Cerebellar nuclear complex (tissue), 1 donor: Measurements from ENCODE around the gene DYNC1LI2.
"Not testable (repeated sequence)": the region's sequence is repeated elsewhere in the genome, so short reads cannot be mapped to it uniquely, and the experiment has no call there.

Experiments
- DNase-seq, 2 experiments: peaks; one replicate each; lab custom pipeline; 2025; lab: John Stamatoyannopoulos, UW

DYNC1LI2 gene

GRCh38 chr16:66696669-66697630, 54.5 kb downstream of the DYNC1LI2 start, which contains the start of gene CMTM4:
Gene CMTM4, minus strand, starts transcription at chr16:66696743. Its CDS starts 218 bp downstream, at chr16:66696525.
- DNase-seq = peak in 1 of 2 experiments; percentile 50

DNA sequence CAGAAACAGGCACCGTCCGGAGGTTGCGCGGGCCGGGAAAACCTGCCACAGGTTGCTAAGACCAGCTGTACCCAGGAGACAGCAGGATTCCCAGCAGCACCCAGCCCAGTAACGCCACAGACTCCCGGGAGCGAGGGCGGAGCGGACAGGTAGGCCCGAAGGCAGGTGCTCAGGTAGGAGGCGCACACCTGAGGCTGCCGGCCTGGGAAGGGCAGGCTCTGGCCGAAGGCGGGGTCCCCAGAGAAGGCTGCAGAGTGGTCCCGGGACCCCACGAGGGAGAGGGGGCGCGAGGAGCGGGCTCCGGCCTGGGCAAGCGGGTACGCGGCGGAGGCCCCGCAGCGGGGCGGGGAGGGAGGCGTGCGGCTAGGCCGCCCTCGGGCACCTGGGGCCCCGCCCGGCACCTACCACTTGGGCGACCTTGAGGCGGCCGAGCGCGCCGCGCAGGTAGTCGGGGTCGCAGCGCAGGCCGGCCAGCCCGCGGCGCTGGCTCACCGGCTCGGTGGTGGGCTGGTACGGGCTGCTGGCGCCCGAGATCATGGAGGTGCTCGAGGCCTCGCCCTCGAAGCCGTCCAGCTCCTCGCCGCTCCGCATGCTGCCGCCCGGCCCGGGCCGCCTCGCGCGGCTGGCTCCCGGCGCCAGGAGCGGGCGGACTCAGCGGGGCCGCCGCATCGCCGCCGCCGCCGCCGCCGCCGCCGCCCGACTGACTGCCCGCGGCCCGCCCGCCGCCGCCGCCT, 55.3 kb downstream of the DYNC1LI2 start:
- DNase-seq = no peak

- DNase-seq = no peak
Measured at GRCh38 chr16:66695471-66695934, 55.9 kb downstream of the DYNC1LI2 start.

- no peak for DNase-seq
Measured at GRCh38 chr16:66693149-66693548, 58.3 kb downstream of the DYNC1LI2 start.

DNA sequence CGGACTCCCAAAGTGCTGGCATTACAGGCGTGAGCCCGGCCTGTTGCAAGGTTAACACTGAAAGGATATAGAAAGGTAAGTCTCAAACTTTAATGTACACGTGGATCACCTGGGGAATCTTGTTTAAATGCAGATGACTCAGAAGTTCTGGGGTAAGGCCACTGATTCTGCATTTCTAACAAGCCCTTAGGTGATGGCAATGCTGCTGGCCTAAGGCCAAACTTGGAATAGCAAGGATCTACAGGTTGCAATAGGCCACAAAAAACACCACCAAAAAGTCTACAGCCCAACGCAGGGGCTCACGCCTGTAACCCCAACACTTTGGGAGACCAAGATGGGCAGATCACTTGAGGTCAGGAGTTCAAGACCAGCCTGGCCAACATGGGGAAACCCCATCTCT, 59.1 kb downstream of the DYNC1LI2 start:
- no peak for DNase-seq

DNA sequence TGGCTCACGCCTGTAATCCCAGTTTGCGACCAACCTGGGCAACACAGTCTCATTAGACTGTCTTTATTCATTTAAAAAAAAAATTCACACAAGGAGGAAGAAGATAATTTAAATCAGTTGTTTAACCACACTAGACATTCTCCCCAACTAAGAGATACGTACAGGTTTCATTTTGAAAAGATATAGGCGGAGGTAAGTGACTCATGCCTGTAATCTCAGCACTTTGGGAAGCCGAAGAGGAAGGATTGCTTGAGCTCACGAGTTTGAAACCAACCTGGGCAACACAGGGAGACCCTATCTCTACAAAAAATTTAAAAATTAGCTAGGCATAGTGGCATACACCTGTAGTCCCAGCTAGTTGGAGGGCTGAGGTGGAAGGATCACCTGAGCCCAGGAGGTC, 60.2 kb downstream of the DYNC1LI2 start:
- no peak for DNase-seq

DNA sequence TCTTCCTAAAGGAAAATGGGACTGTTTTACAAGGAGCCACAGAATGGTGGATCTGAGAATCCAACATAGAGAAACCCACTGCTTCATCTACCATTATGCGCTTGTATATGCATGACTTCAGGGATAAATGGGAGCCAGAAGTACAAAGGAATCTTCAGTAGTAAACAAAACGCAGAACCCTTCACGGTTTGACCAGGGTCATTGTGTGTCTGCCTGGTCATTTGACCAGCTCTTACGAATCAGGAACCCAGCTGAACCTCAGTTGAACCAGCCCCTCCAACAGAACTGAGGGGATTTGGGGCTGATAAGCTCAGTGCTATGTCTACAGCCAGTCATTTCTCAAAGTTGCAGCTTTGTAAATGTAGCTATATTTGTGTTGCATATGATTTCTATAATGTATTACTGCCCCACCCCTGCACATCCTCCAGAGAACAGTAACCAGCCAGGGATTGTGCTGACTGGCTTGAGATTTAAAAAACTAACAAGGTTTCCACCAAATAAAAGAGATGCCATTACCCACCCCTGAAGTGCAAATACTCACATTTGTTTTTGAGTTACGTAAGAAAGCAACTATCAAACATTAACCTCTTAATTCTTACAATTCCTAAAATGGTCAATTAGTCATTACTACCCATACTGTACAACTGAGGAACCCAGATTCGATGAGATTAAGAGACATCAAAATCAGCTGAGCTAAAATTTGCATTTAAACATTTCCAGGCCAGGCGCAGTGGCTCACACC, 61.1 kb downstream of the DYNC1LI2 start:
- no peak for DNase-seq

DNA sequence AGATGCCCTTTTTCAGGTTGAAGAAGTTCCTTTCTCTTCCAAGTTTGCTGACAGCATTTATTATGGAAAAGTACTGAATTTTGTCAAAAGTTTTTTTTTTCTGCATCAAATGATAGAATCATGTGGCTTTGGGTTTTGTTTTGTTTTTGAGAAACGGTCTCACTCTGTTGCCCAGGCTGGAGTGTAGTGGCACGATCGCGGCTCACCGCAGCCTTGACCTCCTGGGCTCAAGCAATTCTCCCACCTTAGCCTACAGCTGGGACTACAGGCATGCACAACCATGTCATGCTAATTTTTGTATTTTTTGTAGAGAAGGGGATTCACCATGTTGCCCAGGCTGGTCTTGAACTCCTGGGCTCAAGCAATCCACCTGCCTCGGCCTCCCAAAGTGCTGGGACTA, 62.1 kb downstream of the DYNC1LI2 start:
- no peak for DNase-seq

DNA sequence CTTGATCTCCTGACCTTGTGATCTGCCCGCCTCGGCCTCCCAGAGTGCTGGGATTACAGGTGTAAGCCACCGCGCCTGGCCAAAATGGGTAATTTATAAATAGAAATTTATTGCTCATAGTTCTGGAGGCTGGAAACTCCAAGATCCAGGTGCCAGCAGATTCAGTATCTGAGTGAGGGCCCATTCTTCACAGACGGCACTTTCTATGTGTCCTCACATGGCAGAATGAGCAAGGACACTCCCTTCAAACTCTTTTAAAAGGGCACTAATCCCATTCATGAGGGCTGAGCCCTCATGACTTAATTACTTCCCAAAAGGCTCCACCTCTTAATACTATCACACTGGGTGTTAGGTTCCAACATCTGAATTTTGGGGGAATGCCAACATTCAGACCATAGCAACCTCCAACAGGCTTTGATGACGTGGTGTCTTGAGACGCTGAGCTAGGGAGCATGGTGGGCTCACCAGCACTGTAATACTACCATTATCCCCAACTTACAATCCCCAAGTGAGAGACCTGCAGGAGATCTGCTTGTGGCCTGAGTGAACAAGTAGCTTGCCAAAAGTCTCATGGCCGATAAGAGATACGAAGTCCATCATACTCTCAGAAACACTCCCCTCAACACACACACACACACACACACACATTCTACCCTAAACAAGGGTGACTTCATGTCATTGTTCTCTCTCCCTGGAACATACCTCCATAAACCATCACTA, 63.3 kb downstream of the DYNC1LI2 start:
- no peak for DNase-seq

DNA sequence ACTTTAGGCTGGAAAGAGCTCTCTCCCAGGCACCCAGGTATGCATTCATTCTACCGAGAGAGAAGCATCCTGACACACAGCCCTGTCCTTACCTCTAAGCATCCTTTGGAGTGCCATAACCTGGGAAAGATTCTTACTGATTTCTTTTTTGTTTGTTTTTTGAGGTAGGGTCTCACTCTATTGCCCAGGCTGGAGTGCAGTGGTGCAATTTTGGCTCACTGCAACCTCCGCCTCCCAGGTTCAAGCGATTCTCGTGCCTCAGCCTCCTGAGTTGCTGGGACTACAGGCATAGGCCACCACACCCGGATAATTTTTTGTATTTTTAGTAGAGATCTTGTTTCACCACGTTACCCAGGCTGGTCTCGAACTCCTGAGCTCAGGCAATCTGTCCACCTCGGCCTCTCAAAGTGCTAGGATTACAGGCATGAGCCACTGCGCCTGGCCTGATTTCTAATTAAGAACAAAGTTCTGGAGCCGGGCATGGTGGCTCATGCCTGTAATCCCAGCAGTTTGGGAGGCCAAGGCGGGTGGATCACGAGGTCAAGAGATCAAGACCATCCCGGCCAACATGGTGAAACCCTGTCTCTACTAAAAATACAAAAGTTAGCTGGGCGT, 65.8 kb downstream of the DYNC1LI2 start:
- DNase-seq = not testable (repeated sequence)

DNA sequence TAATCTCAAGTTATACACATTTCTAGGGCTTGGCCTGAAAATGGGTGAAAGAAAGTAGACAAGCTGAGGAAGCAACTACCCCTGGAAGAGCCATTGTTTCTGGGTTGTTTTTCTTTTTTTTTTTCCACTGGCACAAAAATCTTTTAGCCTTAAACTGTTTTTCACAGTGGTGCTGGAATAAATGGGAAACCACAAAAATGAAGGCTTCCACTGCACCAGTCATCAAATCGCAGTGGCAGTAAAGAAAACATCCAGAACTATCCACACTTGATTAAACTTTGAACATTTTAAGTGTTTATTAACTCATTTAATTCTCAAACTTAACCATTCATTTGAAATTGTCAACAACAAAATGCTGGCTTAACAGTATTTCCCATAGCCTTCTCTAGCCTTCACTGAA, 69.1 kb downstream of the DYNC1LI2 start:
- no peak for DNase-seq

DNA sequence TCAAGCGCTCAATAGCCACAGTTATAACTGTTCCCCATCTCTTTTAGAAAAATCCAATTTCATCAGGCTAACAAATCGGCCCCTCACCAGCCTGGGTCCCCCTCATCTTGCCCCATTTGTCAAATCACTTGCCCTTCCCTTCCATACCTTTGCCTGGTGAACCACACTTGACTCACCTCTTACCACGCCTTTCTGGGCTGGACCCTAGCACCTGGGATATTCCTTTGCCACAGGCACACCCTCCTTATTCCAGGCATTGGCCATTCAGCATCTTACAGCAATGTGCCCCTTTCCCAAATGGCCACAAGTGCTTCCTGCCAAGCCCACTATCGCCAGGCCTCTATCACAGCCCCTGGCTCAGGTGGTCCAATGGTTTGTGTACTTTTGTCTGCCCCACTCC, 69.7 kb downstream of the DYNC1LI2 start:
- no peak for DNase-seq

DNA sequence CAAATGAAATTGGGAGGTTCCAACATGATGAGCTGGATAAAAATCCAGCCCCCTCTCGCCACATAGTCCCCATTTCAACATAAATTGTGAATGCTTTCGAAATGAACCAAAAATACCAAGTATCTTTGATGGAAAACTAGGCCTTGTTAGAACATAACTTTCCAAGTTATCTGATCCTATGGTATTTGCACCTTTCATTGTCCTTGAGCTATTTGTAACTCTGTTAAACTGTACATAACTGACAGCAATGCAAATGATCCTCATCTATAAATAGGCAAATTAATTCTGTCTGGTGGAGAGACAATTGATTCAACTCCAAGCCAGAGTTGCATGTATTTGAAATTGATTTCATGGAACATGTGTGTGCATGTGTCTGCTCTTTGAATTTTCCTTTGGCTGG, 73.1 kb downstream of the DYNC1LI2 start:
- DNase-seq = no peak

- DNase-seq = no peak
Measured at GRCh38 chr16:66677836-66678235, 73.6 kb downstream of the DYNC1LI2 start.

GRCh38 chr16:66677179-66677578, 74.2 kb downstream of the DYNC1LI2 start:
- no peak for DNase-seq

GRCh38 chr16:66676599-66676998, 74.8 kb downstream of the DYNC1LI2 start:
- no peak for DNase-seq

GRCh38 chr16:66673691-66674090, 77.7 kb downstream of the DYNC1LI2 start:
- DNase-seq = no peak
